CD4-positive, alpha-beta T cell (primary cell): Measurements from ENCODE around the gene CAPG. TPM values are rescaled to one million over a fixed set of nuclear protein-coding genes. Genes with fewer than 3 reads are reported as not detected.

ENCODE experiments used
- ATAC-seq: fragments of 200-7000 bp; cut with Tn5 transposase; one replicate; pipeline ENCODE4 v1.10.0; 2022; ENCODE audit warnings: mild to moderate bottlenecking; ENCODE audit not compliant: poor library complexity
- CTCF ChIA-PET: fragments of 350-600 bp; sonication (Branson Sonifier 250); formaldehyde crosslinking; loops from one replicate; lab custom pipeline; 2021; ENCODE audit warnings: antibody characterized with exemption, inconsistent platforms; lab: Charles Lee
- POLR2A ChIA-PET: fragments of 350-600 bp; sonication (Branson Sonifier 250); formaldehyde crosslinking; loops from one replicate; lab custom pipeline; 2021; ENCODE audit warnings: antibody characterized with exemption, inconsistent platforms; lab: Charles Lee
- DNase-seq, 14 experiments: peaks; one replicate each; pipeline ENCODE4 v3.0.0-alpha.2; 2013 to 2020; ENCODE audit warnings: mixed read lengths in 2 of 14
- H3K27ac ChIP-seq, 2 donors: one replicate each; pipeline versions ENCODE4 v1.5.1 to v1.7.0; 2013; ENCODE audit warnings: low read length in 2 of 2, low read depth in 1 of 2, mild to moderate bottlenecking in 1 of 2
- H3K27me3 ChIP-seq, 2 experiments: 1 replicate in 1 of 2; 2 replicates in 1 of 2; pipeline versions ENCODE4 v1.6.1 to v1.7.0; 2013; ENCODE audit warnings: low read length in 2 of 2, control low read depth in 1 of 2, mild to moderate bottlenecking in 1 of 2, moderate library complexity in 1 of 2; ENCODE audit not compliant: insufficient read depth in 2 of 2, control insufficient read depth in 1 of 2
- H3K36me3 ChIP-seq: one replicate; pipeline ENCODE4 v1.6.1; 2013; ENCODE audit warnings: low read length, control low read depth; ENCODE audit not compliant: insufficient read depth
- H3K4me1 ChIP-seq: one replicate; pipeline ENCODE4 v1.6.1; 2013; ENCODE audit warnings: low read length, control low read depth; ENCODE audit not compliant: insufficient read depth
- H3K4me3 ChIP-seq: one replicate; pipeline ENCODE4 v1.5.1; 2013; ENCODE audit warnings: mild to moderate bottlenecking, low read length, moderate library complexity
- H3K9me3 ChIP-seq, 2 experiments: 1 replicate in 1 of 2; 2 replicates in 1 of 2; pipeline versions ENCODE4 v1.6.1 to v1.7.0; 2013; ENCODE audit warnings: low read length in 2 of 2, mild to moderate bottlenecking in 2 of 2, control low read depth in 1 of 2, moderate library complexity in 1 of 2; ENCODE audit not compliant: control insufficient read depth in 1 of 2, insufficient read depth in 1 of 2
- H3K27ac Mint-ChIP-seq: one replicate; pipeline ENCODE4 v1.8.0; 2020; ENCODE audit warnings: mixed read lengths
- H3K27me3 Mint-ChIP-seq: one replicate; pipeline ENCODE4 v1.8.0; 2021; ENCODE audit warnings: mixed read lengths
- H3K36me3 Mint-ChIP-seq: one replicate; pipeline ENCODE4 v1.8.0; 2021; ENCODE audit warnings: low read depth, mixed read lengths
- H3K4me1 Mint-ChIP-seq: one replicate; pipeline ENCODE4 v1.8.0; 2021; ENCODE audit warnings: low read depth, mixed read lengths
- H3K4me3 Mint-ChIP-seq: one replicate; pipeline ENCODE4 v1.8.0; 2020; ENCODE audit warnings: mild to moderate bottlenecking, mixed read lengths
- H3K9me3 Mint-ChIP-seq: one replicate; pipeline ENCODE4 v1.8.0; 2020; ENCODE audit warnings: mixed read lengths
- intact Hi-C, 2 experiments: fragments of 100-400 bp; cut with DNase I in 1 of 2; cut with micrococcal nuclease in 1 of 2; formaldehyde crosslinking; loops; one replicate each; pipeline versions ENCODE4 v1.15.1 to v1.9.0; 2023 to 2025; cut with DNase I, micrococcal nuclease
- total RNA-seq, 174 experiments: library from RNA in 2 of 174; stranded (reverse) in 2 of 174; gene quantifications; one replicate each; pipeline ENCODE4 v1.2.3 and lab custom pipeline; 2021 to 2026
- TF ChIP-seq, protein P1 (sequence below): fragments of 200-600 bp; IDR thresholded peaks from one replicate; pipeline ENCODE4 v1.8.0; 2022; ENCODE audit warnings: antibody characterized with exemption, mild to moderate bottlenecking

Gene CAPG
- total RNA-seq, 2 experiments from 2014 or later: 21.7 to 23.3 TPM

DNA sequence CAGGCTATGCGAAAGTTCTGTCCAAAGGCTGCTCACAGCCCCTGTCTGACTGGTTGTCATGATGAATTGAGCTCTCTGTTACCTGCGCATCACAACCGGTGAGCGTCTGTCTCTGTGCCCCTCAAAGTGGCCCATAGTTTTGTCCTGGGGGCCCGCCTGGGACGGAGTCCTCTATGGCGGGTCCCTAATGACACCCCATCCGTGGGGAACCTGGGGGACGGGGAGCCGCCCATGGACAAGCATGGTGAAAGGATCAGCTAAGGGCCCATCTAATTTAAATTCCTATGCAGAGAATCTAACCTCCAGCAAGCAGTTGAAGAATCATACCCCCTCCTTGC lies 55.1 kb downstream of the CAPG start:
- Mint-ChIP-seq H3K4me1 (peaks cover 63% of the 10 kb centered on the region), H3K27me3 (no peaks in the 10 kb centered on the region), H3K27ac (peak overlapping the region; percentile 94), H3K4me3 (peak overlapping the region; percentile 99), H3K9me3 (no peaks in the 10 kb centered on the region), H3K36me3 (peaks cover 53% of the 10 kb centered on the region)
- intact Hi-C loops: loop anchor here (2.0 to 10.0 kb wide), 3 partner anchors 57 to 66 kb away; partner anchors contain the start of genes CAPG (in 2 of the 2) and SH2D6 (in 1 of the 2)
- H3K4me3 ChIP-seq: peak overlapping the region; percentile 68
- no peaks in the 10 kb centered on the region for H3K27me3 ChIP-seq
- TF ChIP-seq, protein P1, sequence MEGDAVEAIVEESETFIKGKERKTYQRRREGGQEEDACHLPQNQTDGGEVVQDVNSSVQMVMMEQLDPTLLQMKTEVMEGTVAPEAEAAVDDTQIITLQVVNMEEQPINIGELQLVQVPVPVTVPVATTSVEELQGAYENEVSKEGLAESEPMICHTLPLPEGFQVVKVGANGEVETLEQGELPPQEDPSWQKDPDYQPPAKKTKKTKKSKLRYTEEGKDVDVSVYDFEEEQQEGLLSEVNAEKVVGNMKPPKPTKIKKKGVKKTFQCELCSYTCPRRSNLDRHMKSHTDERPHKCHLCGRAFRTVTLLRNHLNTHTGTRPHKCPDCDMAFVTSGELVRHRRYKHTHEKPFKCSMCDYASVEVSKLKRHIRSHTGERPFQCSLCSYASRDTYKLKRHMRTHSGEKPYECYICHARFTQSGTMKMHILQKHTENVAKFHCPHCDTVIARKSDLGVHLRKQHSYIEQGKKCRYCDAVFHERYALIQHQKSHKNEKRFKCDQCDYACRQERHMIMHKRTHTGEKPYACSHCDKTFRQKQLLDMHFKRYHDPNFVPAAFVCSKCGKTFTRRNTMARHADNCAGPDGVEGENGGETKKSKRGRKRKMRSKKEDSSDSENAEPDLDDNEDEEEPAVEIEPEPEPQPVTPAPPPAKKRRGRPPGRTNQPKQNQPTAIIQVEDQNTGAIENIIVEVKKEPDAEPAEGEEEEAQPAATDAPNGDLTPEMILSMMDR: no peak
- peaks cover 44% of the 10 kb centered on the region for H3K4me1 ChIP-seq
- CTCF ChIA-PET: interaction anchor here (1.6 to 1.7 kb wide), 2 partner anchors 197 to 282 kb away, joined by 3 read pairs; no protein-coding TSS in a partner anchor
- POLR2A ChIA-PET: interaction anchor here (0.7 to 5.1 kb wide), 29 partner anchors 9 to 1086 kb away, joined by 3 to 216 read pairs (median 6); partner anchors contain the start of genes C2orf68, GGCX, KDM3A and MAT2A
- peak; percentile 6 for ATAC-seq
- H3K36me3 ChIP-seq: peaks cover 47% of the 10 kb centered on the region
- H3K9me3 ChIP-seq: no peaks in the 10 kb centered on the region
- DNase-seq: no peak
- H3K27ac ChIP-seq: peak overlapping the region; percentile 75

DNA sequence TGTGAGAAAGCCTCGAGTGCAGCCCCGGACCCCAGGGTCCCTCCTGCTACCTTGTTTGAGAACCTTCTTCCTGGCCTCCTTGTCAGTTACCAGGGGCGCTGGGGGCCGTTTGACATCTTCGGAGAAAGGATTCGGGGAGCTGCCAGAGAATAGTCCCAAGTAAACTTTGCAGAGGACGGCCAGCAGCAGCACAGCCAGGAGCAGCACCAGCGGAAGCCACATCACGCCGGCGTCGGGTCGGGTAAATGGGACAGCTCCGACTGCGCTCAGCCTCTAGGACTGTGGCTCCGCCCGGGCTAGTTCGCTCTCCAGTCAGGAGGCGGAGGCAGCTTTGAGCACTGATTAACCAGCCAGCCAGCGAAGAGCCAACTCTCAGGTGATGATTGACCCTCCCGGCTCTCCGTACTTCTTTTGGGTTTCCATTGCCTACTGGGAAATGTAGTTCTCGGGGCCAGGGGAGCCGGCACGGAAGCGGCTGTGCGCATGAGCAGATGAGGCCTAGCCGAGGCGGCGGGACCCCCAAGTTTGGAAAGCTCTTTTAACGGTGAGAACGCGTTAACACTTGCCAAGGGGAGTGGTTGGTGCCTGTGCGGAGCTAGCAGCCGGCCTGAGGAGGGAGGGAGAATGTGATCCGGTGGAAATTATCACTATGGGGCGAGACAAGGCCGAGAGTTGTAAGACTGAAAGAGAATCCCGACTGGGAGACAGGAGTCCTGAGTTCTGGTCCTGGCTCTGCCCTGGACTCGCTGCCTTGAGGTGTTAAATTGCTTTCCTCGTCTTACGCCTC lies 55.7 kb downstream of the CAPG start, which contains the start of the genes ELMOD3 and RETSAT:
Gene ELMOD3 (plus strand): TSS at position 484 of the 787 bp plus-strand sequence. CDS start 2,430 bp downstream, outside the sequence.
Gene RETSAT (minus strand): TSS at position 243 of the 787 bp plus-strand sequence. CDS start 21 bp downstream, at position 222.
- peaks cover 63% of the 10 kb centered on the region for H3K4me1 Mint-ChIP-seq
- POLR2A ChIA-PET: interaction anchor here (0.5 to 5.1 kb wide), 39 partner anchors 8 to 1087 kb away, joined by 3 to 216 read pairs (median 4); partner anchors contain the start of genes C2orf68, GGCX, KDM3A and MAT2A

More for the DNA sequence above, 55.7 kb downstream of the CAPG start, which contains the start of the genes ELMOD3 and RETSAT:
- peak; percentile 89 to 99 (median 94) for DNase-seq
- peak within 1 kb of the TSS; percentile 99 for H3K4me3 Mint-ChIP-seq
- no peaks in the 10 kb centered on the region for H3K9me3 Mint-ChIP-seq
- peaks cover 59% of the 10 kb centered on the region for H3K36me3 Mint-ChIP-seq
- CTCF ChIA-PET: interaction anchor here (0.7 to 1.7 kb wide), 4 partner anchors 26 to 283 kb away, joined by 3 read pairs; partner anchors contain the start of gene TGOLN2
- Histone ChIP-seq H3K4me1 (peaks cover 44% of the 10 kb centered on the region), H3K4me3 (peak within 1 kb of the TSS; percentile 68), H3K9me3 (no peaks in the 10 kb centered on the region), H3K36me3 (peaks cover 52% of the 10 kb centered on the region), H3K27ac (peak within 1 kb of the TSS; percentile 75), H3K27me3 (no peaks in the 10 kb centered on the region)
- no peaks in the 10 kb centered on the region for H3K27me3 Mint-ChIP-seq
- intact Hi-C loops: loop anchor here (1.0 to 10.0 kb wide), 6 partner anchors 26 to 263 kb away; partner anchors contain the start of genes CAPG (in 2 of the 2), MAT2A (in 1 of the 2), SH2D6 (in 1 of the 2) and USP39 (in 1 of the 2)
- TF ChIP-seq, protein P1: no peak
- H3K27ac Mint-ChIP-seq: peak within 1 kb of the TSS; percentile 94
- ATAC-seq: peak; percentile 98
